Measurements from ENCODE around the gene DDAH2. TPM values are rescaled to one million over a fixed set of nuclear protein-coding genes. Genes with fewer than 3 reads are reported as not detected.

Gene DDAH2
- total RNA-seq, 2 donors from 2014 or later, result 136 TPM

- ATAC-seq (ENCODE audit: insufficient number of reproducible peaks, low FRiP score, low read depth), result no peak
- no peaks in the 10 kb centered on the region for H3K9me3 ChIP-seq
- peaks cover 55% of the 10 kb centered on the region for H3K36me3 ChIP-seq
- no peaks in the 10 kb centered on the region for H3K27me3 ChIP-seq (replicated peaks; ENCODE audit: insufficient read depth)
- peak overlapping the region; percentile 99 for H3K4me3 ChIP-seq
- H3K27ac ChIP-seq, result peak overlapping the region; percentile 97 to 98
- TF ChIP-seq CTCF (IDR thresholded peaks at IDR 0.05), result no peak
- no peak for DNase-seq (ENCODE audit: low spot score)
- H3K4me1 ChIP-seq (ENCODE audit: control insufficient read depth in 1 of 2, low read depth in 2 of 2), result peaks cover 26 to 45% of the 10 kb centered on the region in 2 donors
These were observed 1.6 kb upstream of the DDAH2 start for GRCh38 chr6:31730631-31731086.

- peak overlapping the region; percentile 97 to 98 for H3K27ac ChIP-seq
- TF ChIP-seq CTCF (IDR thresholded peaks at IDR 0.05), result no peak
- DNase-seq (ENCODE audit: low spot score), result peak; percentile 57
- H3K4me1 ChIP-seq (ENCODE audit: control insufficient read depth in 1 of 2, low read depth in 2 of 2), result peaks cover 26 to 45% of the 10 kb centered on the region in 2 donors
- H3K9me3 ChIP-seq, result no peaks in the 10 kb centered on the region
- H3K27me3 ChIP-seq (replicated peaks; ENCODE audit: insufficient read depth), result no peaks in the 10 kb centered on the region
- H3K36me3 ChIP-seq, result peaks cover 56% of the 10 kb centered on the region
- peak overlapping the region; percentile 99 for H3K4me3 ChIP-seq
- peak; percentile 17 for ATAC-seq (ENCODE audit: insufficient number of reproducible peaks, low FRiP score, low read depth)
These were observed 1.0 kb upstream of the DDAH2 start for GRCh38 chr6:31729979-31730630.

- H3K27ac ChIP-seq, result peak overlapping the region; percentile 97 to 98
- H3K9me3 ChIP-seq, result no peaks in the 10 kb centered on the region
- TF ChIP-seq CTCF (IDR thresholded peaks at IDR 0.05), result peak; percentile 7
- peaks cover 26 to 42% of the 10 kb centered on the region in 2 donors for H3K4me1 ChIP-seq (ENCODE audit: control insufficient read depth in 1 of 2, low read depth in 2 of 2)
- H3K4me3 ChIP-seq, result peak overlapping the region; percentile 99
- ATAC-seq (ENCODE audit: insufficient number of reproducible peaks, low FRiP score, low read depth) (peak; percentile 68), DNase-seq (ENCODE audit: low spot score) (peak; percentile 84)
- H3K27me3 ChIP-seq (replicated peaks; ENCODE audit: insufficient read depth), result no peaks in the 10 kb centered on the region
- peaks cover 56% of the 10 kb centered on the region for H3K36me3 ChIP-seq
These were observed 448 bp upstream of the DDAH2 start for GRCh38 chr6:31729515-31729978.

GRCh38 chr6:31727717-31728671 lies 1.1 kb downstream of the DDAH2 start:
- TF ChIP-seq CTCF (IDR thresholded peaks at IDR 0.05), result no peak
- no peak for ATAC-seq (ENCODE audit: insufficient number of reproducible peaks, low FRiP score, low read depth)
- peaks cover 47% of the 10 kb centered on the region for H3K36me3 ChIP-seq

More at GRCh38 chr6:31727717-31728671, 1.1 kb downstream of the DDAH2 start:
- peaks cover 16 to 26% of the 10 kb centered on the region in 2 donors for H3K4me1 ChIP-seq (ENCODE audit: control insufficient read depth in 1 of 2, low read depth in 2 of 2)
- no peak for DNase-seq (ENCODE audit: low spot score)
- no peaks in the 10 kb centered on the region for H3K9me3 ChIP-seq
- peak overlapping the region; percentile 97 to 98 for H3K27ac ChIP-seq
- H3K4me3 ChIP-seq, result peak overlapping the region; percentile 99
- H3K27me3 ChIP-seq (replicated peaks; ENCODE audit: insufficient read depth), result no peaks in the 10 kb centered on the region
